Measurements from ENCODE around the gene RNF114.

DNA sequence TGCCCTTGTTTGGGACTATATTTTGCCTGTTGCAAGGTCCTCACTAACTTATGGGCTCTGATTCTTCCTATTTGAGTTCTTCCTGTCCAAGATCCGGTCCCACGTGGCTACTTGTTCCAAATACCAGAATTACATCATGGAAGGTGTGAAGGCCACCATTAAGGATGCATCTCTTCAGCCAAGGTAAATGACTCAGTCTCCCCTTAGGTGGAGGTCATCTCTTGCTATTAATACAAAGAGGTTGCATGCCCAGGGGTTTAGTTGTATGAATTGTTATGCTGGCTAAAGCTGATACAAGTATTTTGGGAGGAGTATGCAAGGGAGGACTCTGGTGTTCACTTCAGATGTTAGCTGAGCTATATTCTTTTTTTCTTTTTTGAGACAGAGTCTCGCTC lies 9.1 kb downstream of the RNF114 start:
- TF ChIP-seq, protein P1, sequence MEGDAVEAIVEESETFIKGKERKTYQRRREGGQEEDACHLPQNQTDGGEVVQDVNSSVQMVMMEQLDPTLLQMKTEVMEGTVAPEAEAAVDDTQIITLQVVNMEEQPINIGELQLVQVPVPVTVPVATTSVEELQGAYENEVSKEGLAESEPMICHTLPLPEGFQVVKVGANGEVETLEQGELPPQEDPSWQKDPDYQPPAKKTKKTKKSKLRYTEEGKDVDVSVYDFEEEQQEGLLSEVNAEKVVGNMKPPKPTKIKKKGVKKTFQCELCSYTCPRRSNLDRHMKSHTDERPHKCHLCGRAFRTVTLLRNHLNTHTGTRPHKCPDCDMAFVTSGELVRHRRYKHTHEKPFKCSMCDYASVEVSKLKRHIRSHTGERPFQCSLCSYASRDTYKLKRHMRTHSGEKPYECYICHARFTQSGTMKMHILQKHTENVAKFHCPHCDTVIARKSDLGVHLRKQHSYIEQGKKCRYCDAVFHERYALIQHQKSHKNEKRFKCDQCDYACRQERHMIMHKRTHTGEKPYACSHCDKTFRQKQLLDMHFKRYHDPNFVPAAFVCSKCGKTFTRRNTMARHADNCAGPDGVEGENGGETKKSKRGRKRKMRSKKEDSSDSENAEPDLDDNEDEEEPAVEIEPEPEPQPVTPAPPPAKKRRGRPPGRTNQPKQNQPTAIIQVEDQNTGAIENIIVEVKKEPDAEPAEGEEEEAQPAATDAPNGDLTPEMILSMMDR (IDR thresholded peaks at IDR 0.05): no peak
- TF ChIP-seq POLR2A (IDR thresholded peaks at IDR 0.05): no peak

All from thyroid gland (tissue), 4 donors.